ENCODE measurements around the gene CYBB.
A peak's percentile ranks its signal among the peaks of the same experiment; 100 is the strongest.

Gene CYBB

GRCh38 chrX:37783305-37783704, 3.4 kb downstream of the CYBB start:
- H3K27ac ChIP-seq = no peak overlapping the region
- TF ChIP-seq, protein P1, sequence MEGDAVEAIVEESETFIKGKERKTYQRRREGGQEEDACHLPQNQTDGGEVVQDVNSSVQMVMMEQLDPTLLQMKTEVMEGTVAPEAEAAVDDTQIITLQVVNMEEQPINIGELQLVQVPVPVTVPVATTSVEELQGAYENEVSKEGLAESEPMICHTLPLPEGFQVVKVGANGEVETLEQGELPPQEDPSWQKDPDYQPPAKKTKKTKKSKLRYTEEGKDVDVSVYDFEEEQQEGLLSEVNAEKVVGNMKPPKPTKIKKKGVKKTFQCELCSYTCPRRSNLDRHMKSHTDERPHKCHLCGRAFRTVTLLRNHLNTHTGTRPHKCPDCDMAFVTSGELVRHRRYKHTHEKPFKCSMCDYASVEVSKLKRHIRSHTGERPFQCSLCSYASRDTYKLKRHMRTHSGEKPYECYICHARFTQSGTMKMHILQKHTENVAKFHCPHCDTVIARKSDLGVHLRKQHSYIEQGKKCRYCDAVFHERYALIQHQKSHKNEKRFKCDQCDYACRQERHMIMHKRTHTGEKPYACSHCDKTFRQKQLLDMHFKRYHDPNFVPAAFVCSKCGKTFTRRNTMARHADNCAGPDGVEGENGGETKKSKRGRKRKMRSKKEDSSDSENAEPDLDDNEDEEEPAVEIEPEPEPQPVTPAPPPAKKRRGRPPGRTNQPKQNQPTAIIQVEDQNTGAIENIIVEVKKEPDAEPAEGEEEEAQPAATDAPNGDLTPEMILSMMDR (conservative IDR thresholded peaks at IDR 0.05) = no peak

DNA sequence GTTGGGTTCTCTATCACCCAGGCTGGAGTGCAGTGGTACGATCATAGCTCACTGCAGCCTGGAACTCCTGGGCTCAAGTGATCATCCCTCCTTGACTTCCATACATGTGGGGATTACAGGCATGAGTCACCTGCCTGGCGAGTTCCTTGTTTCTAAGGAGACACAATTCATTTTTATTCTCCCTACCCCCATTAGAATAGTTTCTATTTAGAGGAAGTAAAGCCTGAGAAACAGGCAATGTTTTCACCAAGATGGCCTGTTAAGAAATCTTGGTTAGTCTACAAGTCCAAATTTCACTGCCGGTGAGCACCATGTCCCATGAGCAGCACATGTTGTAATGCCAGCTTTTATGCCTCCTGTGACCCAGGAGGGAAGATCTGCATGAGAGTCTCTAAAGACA, 5.7 kb downstream of the CYBB start:
- no peak overlapping the region for H3K27ac ChIP-seq

GRCh38 chrX:37786624-37787422, 7.0 kb downstream of the CYBB start:
- no peak overlapping the region for H3K27ac ChIP-seq
- TF ChIP-seq, protein P1 (conservative IDR thresholded peaks at IDR 0.05) = no peak

More for the DNA sequence above, 5.7 kb downstream of the CYBB start:
- TF ChIP-seq, protein P1 (conservative IDR thresholded peaks at IDR 0.05) = no peak

DNA sequence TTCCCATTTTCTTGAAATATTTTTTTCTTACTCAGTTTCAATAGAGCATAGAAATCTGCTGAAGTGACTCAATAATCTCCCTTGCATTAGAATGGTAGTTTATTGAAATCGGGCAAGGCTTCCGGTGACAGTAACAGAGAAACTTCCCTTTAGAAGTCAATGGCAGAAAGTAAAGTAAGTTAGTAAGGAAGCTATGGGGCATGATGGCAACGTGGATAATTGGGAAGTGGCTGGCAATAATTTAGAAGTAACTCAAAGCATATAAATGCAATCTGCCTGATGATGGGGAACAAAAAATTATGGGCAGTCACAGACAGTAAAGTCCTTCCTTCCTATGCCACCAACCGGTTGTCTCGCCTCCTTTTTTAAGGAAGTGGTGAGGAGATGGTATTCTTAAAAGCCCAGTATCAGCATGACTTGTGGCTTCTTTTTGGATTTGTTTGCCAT, 7.6 kb downstream of the CYBB start:
- H3K27ac ChIP-seq = no peak overlapping the region

GRCh38 chrX:37796310-37796709, 16.5 kb downstream of the CYBB start:
- TF ChIP-seq, protein P1 (conservative IDR thresholded peaks at IDR 0.05) = no peak
- H3K27ac ChIP-seq = peak overlapping the region; percentile 62

More for the DNA sequence above, 7.6 kb downstream of the CYBB start:
- TF ChIP-seq, protein P1 (conservative IDR thresholded peaks at IDR 0.05) = no peak

- TF ChIP-seq, protein P1 (conservative IDR thresholded peaks at IDR 0.05) = no peak
- H3K27ac ChIP-seq = peak overlapping the region; percentile 62
Observed at GRCh38 chrX:37796805-37797204, 16.9 kb downstream of the CYBB start.

- TF ChIP-seq, protein P1 (conservative IDR thresholded peaks at IDR 0.05) = no peak
- no peak overlapping the region for H3K27ac ChIP-seq
Observed at GRCh38 chrX:37799936-37800335, 20.1 kb downstream of the CYBB start.

Measured in VCaP (cell line).